Fibroblast of the aortic adventitia (primary cell): ENCODE results near the gene BAZ2B. TPM values are rescaled to one million over a fixed set of nuclear protein-coding genes. Genes with fewer than 3 reads are reported as not detected.

Experiments
- DNase-seq: peaks from one replicate; pipeline ENCODE4 v3.0.0-alpha.2; 2010; ENCODE audit warnings: low read depth
- H3K4me3 ChIP-seq: 2 replicates; pipeline ENCODE4 v1.5.1; 2011; ENCODE audit warnings: low read depth, mild to moderate bottlenecking, control low read depth, low read length, moderate library complexity
- total RNA-seq: library from RNA; depleted of rRNA; stranded (reverse); fragments of >200 nt; gene quantifications from 2 replicates; pipeline ENCODE4 v1.2.3, GENCODE V29; 2012; ENCODE audit warnings: low replicate concordance
- TF ChIP-seq, protein P1 (sequence below): IDR thresholded peaks from 2 replicates; pipeline ENCODE4 v1.5.1; 2011; ENCODE audit warnings: mild to moderate bottlenecking, low read length, control low read depth, inconsistent platforms; ENCODE audit not compliant: insufficient read depth

The BAZ2B gene
- total RNA-seq, 1 donor: 72.3 TPM

DNA sequence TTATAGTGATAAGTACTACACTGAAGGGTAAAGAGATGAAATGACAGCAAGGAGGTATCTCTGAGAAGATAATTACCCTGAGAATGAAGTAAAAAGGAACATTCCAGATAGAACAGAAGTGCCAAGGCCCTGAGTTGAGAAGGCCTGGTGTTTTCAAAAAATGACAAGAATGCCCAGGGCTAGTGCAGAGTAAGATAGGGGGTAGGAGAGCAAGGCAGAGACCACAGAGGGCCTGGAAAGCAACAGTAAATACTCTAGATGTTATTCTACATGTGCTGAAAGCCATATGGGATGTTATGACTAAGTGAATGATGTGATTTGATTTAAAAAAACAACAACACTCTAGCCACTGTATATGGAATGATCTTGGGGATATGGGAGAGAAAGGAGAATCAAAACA, 52.3 kb downstream of the BAZ2B start:
- no peak overlapping the region for H3K4me3 ChIP-seq
- no peak for DNase-seq
- TF ChIP-seq, protein P1, sequence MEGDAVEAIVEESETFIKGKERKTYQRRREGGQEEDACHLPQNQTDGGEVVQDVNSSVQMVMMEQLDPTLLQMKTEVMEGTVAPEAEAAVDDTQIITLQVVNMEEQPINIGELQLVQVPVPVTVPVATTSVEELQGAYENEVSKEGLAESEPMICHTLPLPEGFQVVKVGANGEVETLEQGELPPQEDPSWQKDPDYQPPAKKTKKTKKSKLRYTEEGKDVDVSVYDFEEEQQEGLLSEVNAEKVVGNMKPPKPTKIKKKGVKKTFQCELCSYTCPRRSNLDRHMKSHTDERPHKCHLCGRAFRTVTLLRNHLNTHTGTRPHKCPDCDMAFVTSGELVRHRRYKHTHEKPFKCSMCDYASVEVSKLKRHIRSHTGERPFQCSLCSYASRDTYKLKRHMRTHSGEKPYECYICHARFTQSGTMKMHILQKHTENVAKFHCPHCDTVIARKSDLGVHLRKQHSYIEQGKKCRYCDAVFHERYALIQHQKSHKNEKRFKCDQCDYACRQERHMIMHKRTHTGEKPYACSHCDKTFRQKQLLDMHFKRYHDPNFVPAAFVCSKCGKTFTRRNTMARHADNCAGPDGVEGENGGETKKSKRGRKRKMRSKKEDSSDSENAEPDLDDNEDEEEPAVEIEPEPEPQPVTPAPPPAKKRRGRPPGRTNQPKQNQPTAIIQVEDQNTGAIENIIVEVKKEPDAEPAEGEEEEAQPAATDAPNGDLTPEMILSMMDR: no peak

DNA sequence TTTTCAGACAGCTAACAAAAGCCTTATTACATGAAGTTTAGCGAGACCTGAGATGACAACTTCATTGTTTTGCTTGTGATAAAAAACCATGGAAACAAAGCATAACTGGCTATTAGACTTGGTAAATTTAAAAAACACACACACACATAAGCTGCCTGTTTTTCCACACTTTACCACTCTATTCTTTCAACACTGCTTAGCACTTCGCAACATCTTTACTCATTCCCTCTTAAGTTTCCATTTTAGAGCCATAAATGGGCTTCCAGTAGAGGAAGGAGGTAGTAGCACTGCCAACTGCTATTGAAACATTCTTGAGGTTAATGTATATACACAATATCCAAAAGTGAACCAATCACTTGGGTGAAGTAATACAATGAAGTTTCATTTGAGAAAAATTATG, 54.1 kb downstream of the BAZ2B start:
- TF ChIP-seq, protein P1: no peak
- DNase-seq: peak; percentile 37
- no peak overlapping the region for H3K4me3 ChIP-seq

DNA sequence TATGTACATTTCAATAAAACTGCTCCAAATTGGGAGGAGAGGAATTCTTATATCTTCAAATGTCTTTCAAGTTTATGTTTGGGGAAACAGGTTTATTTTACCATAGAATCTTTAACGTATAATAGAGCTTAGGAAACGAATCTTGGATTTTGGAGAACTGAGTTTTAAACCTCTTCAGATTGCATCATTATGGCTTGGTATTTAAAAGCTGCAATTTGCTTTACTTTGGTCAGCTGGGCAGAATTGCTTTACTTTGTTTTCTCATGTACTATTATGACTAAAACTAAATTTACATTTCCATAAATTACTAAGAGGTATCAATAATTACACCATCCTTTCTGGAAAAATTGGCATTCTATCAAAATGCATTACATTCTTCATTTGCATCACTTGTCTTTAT, 54.6 kb downstream of the BAZ2B start:
- no peak overlapping the region for H3K4me3 ChIP-seq
- no peak for DNase-seq
- TF ChIP-seq, protein P1: no peak

DNA sequence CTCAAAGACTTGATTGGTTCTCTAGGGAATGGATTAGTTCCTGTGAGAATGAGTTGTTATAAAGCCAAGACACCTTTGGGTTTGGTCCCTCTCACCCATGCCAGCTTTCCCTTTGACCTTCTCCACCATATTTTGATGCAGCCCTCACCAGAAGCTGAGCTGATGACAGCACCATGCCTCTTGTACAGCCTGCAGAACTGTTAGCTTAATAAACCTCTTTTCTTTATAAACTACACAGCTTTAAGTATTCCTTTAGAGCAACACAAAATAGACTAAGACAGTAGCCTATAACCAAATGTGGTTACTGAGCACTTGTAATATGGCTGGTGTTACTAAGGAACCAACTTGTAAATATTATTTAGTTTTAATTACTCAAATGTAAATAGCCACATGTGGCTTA, 55.1 kb downstream of the BAZ2B start:
- no peak overlapping the region for H3K4me3 ChIP-seq
- no peak for DNase-seq
- TF ChIP-seq, protein P1: no peak

DNA sequence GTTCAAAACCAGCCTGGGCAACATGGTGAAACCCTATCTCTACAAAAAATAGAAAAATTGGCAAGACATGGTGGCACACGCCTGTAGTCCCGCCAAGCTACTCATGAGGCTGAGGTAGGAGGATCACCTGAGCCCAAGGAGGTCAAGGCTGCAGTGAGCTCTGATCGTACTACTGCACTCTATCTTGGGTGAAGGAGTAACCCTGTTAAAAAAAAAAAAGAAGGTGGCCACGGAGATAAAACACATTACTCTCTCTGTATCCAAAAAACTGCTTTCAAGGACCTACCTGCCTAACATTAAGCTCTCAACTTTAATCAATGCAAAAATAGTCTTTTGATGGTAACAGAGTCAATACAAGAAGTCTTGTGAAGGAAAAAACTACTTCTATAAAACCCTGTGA, 57.3 kb downstream of the BAZ2B start:
- TF ChIP-seq, protein P1: no peak
- no peak for DNase-seq
- no peak overlapping the region for H3K4me3 ChIP-seq

DNA sequence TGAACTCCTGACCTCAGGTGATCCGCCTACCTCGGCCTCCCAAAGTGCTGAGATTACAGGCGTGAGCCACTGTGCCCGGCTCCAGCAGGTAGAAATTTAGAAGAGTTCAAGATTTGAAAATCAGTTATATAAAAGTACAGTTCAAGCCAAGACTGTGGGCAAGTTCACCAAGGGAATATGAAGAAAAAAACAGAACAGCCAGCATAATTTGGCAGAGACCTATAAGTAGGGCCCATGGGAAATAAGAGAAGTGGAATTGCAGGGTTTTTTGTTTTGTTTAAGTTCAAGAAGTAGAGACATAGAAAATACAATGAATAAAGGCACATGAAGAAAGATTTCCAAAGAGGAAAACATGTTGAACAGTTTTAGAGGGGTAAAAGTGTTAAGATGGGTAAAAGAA, 57.9 kb downstream of the BAZ2B start:
- DNase-seq: peak; percentile 52
- TF ChIP-seq, protein P1: no peak
- H3K4me3 ChIP-seq: no peak overlapping the region

DNA sequence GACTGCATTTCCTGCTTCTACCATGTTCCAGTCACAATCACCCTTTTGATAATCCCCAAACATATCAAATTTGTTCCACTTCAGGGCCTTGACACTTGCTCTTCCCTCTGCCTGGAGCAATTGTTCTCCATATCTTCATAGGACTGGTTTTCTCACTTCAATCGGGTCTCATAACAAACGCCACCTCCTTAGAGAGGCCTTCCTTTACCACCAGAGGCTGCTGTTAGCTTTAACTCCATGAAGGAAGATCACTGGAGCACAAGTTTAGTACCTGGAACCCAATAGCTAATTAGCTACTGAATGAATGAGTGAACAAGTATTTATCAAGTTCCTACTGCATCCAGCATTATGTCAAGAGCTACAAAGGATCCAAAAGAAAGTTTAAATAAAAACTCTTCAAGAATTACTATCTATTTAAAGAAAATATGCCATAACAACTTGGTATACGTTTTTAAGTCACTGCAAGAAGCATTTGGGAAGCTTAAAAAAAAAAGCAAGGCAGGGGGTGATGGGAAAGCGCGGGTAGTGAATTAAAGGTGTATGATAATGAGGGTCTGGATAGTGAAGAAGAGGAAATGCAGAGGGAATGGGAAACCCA, 58.8 kb downstream of the BAZ2B start:
- TF ChIP-seq, protein P1: peak; percentile 35
- DNase-seq: peak; percentile 17
- H3K4me3 ChIP-seq: no peak overlapping the region
